ENCODE data around the gene NUP210. TPM values are rescaled to one million over a fixed set of nuclear protein-coding genes. Genes with fewer than 3 reads are reported as not detected.

NUP210 gene
- total and polyA plus RNA-seq, 2 experiments from 2014 or later = 13.8 to 73.9 TPM

- Histone ChIP-seq H3K9me2 (ENCODE audit: insufficient read depth) (no peaks in the 10 kb centered on the region), H3K79me2 (replicated peaks; ENCODE audit: insufficient read depth) (no peaks in the 10 kb centered on the region), H3K27ac (ENCODE audit: low read depth) (no peak overlapping the region), H3K36me3 (ENCODE audit: insufficient read depth) (peaks cover 9% of the 10 kb centered on the region; the same call in 1 of the 2 replicates), H3K4me2 (no peak overlapping the region), H3K27me3 (ENCODE audit: insufficient read depth) (no peaks in the 10 kb centered on the region), H2AFZ (no peak overlapping the region), H3F3A (replicated peaks; ENCODE audit: low read depth) (no peaks in the 10 kb centered on the region), H3K4me1 (ENCODE audit: insufficient read depth) (no peaks in the 10 kb centered on the region), H3K4me3 (no peak overlapping the region), H4K20me1 (replicated peaks; ENCODE audit: insufficient read depth) (no peaks in the 10 kb centered on the region; the same call in 1 of the 2 replicates)
- H3K36me3 Mint-ChIP-seq (ENCODE audit: low read depth) = peaks cover 30% of the 10 kb centered on the region
- H3K9me3 Mint-ChIP-seq = no peaks in the 10 kb centered on the region
- no peaks in the 10 kb centered on the region; the same call in 2 of the 3 replicates for H3K4me1 Mint-ChIP-seq
- ATAC-seq (no peak), DNase-seq (ENCODE audit: low spot score) (no peak)
- H3K4me3 Mint-ChIP-seq = no peak overlapping the region
- H3K27me3 Mint-ChIP-seq (ENCODE audit: insufficient read depth, low read depth, poor library complexity) = peaks cover 4% of the 10 kb centered on the region
- no peak overlapping the region for H3K27ac Mint-ChIP-seq
- no peak for TF ChIP-seq CREB1 (CRISPR knock-in tag; IDR thresholded peaks at IDR 0.05; ENCODE audit: low read depth)
- TF ChIP-seq JUNB (IDR thresholded peaks at IDR 0.05; ENCODE audit: unreplicated experiment) = no peak
- TF ChIP-seq STAT1 (IDR thresholded peaks at IDR 0.05; ENCODE audit: unreplicated experiment) = no peak
- TF ChIP-seq CTCF (conservative IDR thresholded peaks at IDR 0.05; ENCODE audit: low read depth in 2 of 2) = no peak
- no peak for TF ChIP-seq POLR2AphosphoS5 (IDR thresholded peaks at IDR 0.05; ENCODE audit: low read depth)
Measured at GRCh38 chr3:13377021-13377420, 43.1 kb downstream of the NUP210 start.

- H3K4me1 Mint-ChIP-seq = no peaks in the 10 kb centered on the region; the same call in 1 of the 3 replicates
- H3K27ac Mint-ChIP-seq = no peak overlapping the region
- peaks cover 4% of the 10 kb centered on the region for H3K27me3 Mint-ChIP-seq (ENCODE audit: insufficient read depth, low read depth, poor library complexity)
- DNase-seq (ENCODE audit: low spot score) (no peak), ATAC-seq (no peak)
- no peaks in the 10 kb centered on the region for H3K9me3 Mint-ChIP-seq
- Histone ChIP-seq H3F3A (replicated peaks; ENCODE audit: low read depth) (no peaks in the 10 kb centered on the region), H3K4me2 (no peak overlapping the region), H3K4me3 (no peak overlapping the region), H3K27ac (ENCODE audit: low read depth) (no peak overlapping the region), H4K20me1 (replicated peaks; ENCODE audit: insufficient read depth) (no peaks in the 10 kb centered on the region; the same call in 1 of the 2 replicates), H2AFZ (no peak overlapping the region), H3K27me3 (ENCODE audit: insufficient read depth) (no peaks in the 10 kb centered on the region), H3K79me2 (replicated peaks; ENCODE audit: insufficient read depth) (no peaks in the 10 kb centered on the region), H3K4me1 (ENCODE audit: insufficient read depth) (no peaks in the 10 kb centered on the region), H3K36me3 (ENCODE audit: insufficient read depth) (peaks cover 9% of the 10 kb centered on the region; the same call in 1 of the 2 replicates), H3K9me2 (ENCODE audit: insufficient read depth) (no peaks in the 10 kb centered on the region)
- no peak overlapping the region for H3K4me3 Mint-ChIP-seq
- TF ChIP-seq ZNF462 (CRISPR knock-in tag; IDR thresholded peaks at IDR 0.05) = no peak
- TF ChIP-seq ZNF331 (CRISPR knock-in tag; IDR thresholded peaks at IDR 0.05; ENCODE audit: low read depth) = no peak
- peaks cover 35% of the 10 kb centered on the region for H3K36me3 Mint-ChIP-seq (ENCODE audit: low read depth)
Measured at GRCh38 chr3:13376091-13376490, 44.0 kb downstream of the NUP210 start.

Data from GM23338 (cell line).